LNCAP (cell line): Measurements from ENCODE around the gene TUBAL3.
A peak's percentile ranks its signal among the peaks of the same experiment; 100 is the strongest.

Source experiments
- CTCF ChIP-seq: fragments of 450-650 bp; IDR thresholded peaks from 2 replicates; pipeline ENCODE4 v1.5.1; 2017; ENCODE audit warnings: mild to moderate bottlenecking

TUBAL3 gene

GRCh38 chr10:5343979-5344378, 60.6 kb downstream of the TUBAL3 start:
- no peak for TF ChIP-seq CTCF

- 0 out of 2 replicates have a peak, but pooled peaks have one; percentile 7 for TF ChIP-seq CTCF
These were observed 61.1 kb downstream of the TUBAL3 start for GRCh38 chr10:5343561-5343960.
